ENCODE results near the gene OMA1.

DNA sequence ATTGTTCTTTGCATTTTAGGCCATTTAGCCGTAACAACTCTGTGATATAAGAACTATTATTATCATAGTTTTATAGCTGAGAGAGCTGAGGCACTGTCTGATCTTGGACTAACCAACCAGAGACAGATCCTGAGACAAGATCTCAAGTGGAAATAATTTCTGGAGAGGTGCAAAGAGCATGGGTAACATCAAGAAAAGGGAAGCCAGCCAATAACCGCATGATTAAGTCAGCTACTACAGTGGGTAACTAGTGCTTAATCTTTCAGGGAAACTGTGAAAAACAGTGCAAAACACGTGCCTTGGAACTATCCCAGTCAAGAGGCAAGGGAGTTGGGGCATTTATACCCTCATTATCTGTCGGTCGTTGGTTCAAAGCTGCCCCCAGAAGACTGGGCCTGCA is 105.8 kb downstream of the OMA1 start:
- TF ChIP-seq ZNF207 (IDR thresholded peaks at IDR 0.05; ENCODE audit: borderline replicate concordance), result no peak
- TF ChIP-seq MXI1 (IDR thresholded peaks at IDR 0.05; ENCODE audit: low read depth, low read length), result no peak
- TF ChIP-seq MYC (IDR thresholded peaks at IDR 0.05; ENCODE audit: insufficient read depth, insufficient read length, insufficient replicate concordance, low read length, severe bottlenecking), result no peak
- TF ChIP-seq RCOR1 (conservative IDR thresholded peaks at IDR 0.05; ENCODE audit: low read depth, low read length), result no peak
- no peak for TF ChIP-seq CBX5 (IDR thresholded peaks at IDR 0.05; ENCODE audit: low read depth)
- TF ChIP-seq MEF2B (IDR thresholded peaks at IDR 0.05; ENCODE audit: partially characterized antibody, poor library complexity, severe bottlenecking), result no peak
- TF ChIP-seq, protein P1, sequence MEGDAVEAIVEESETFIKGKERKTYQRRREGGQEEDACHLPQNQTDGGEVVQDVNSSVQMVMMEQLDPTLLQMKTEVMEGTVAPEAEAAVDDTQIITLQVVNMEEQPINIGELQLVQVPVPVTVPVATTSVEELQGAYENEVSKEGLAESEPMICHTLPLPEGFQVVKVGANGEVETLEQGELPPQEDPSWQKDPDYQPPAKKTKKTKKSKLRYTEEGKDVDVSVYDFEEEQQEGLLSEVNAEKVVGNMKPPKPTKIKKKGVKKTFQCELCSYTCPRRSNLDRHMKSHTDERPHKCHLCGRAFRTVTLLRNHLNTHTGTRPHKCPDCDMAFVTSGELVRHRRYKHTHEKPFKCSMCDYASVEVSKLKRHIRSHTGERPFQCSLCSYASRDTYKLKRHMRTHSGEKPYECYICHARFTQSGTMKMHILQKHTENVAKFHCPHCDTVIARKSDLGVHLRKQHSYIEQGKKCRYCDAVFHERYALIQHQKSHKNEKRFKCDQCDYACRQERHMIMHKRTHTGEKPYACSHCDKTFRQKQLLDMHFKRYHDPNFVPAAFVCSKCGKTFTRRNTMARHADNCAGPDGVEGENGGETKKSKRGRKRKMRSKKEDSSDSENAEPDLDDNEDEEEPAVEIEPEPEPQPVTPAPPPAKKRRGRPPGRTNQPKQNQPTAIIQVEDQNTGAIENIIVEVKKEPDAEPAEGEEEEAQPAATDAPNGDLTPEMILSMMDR (IDR thresholded peaks at IDR 0.05 in 2 of 3, conservative IDR thresholded peaks at IDR 0.05 in 1 of 3; ENCODE audit: control insufficient read depth in 2 of 3, extremely low read depth in 1 of 3, insufficient read depth in 1 of 3, low read depth in 3 of 3, low read length in 3 of 3), result no peak
- no peak for TF ChIP-seq NR2C1 (IDR thresholded peaks at IDR 0.05)
- TF ChIP-seq JUND (IDR thresholded peaks at IDR 0.05; ENCODE audit: low read depth, low read length), result no peak
- TF ChIP-seq EP300 (IDR thresholded peaks at IDR 0.05; ENCODE audit: borderline replicate concordance in 1 of 2, control insufficient read depth in 1 of 2, low read depth in 2 of 2, low read length in 2 of 2), result no peak
- no peak for TF ChIP-seq ZNF384 (IDR thresholded peaks at IDR 0.05; ENCODE audit: borderline replicate concordance, low read depth, low read length)
- no peak for TF ChIP-seq YY1 (IDR thresholded peaks at IDR 0.05; ENCODE audit: low read depth, low read length)
- TF ChIP-seq EGR1 (IDR thresholded peaks at IDR 0.05; ENCODE audit: borderline replicate concordance in 1 of 2, low read depth in 2 of 2, low read length in 2 of 2), result no peak

Measured in GM12878 (cell line).